GM13977 (cell line): ENCODE data around the gene MAST3.
"Not testable (repeated sequence)": the region's sequence is repeated elsewhere in the genome, so short reads cannot be mapped to it uniquely, and the experiment has no call there.

Source experiments
- DNase-seq: peaks from one replicate; pipeline ENCODE4 v3.0.0; 2012; ENCODE audit warnings: low spot score
- in situ Hi-C: fragments of 300-500 bp; cut with MboI; formaldehyde crosslinking; loops from one replicate; pipeline ENCODE4 v1.12.0; 2022; ENCODE audit warnings: low sequenced_read_pairs, low pct_unique_long_range_greater_than_20kb, mixed read lengths, inconsistent platforms; ENCODE audit not compliant: unreplicated experiment
- TF ChIP-seq, protein P1 (sequence below): IDR thresholded peaks from 2 replicates; pipeline ENCODE4 v1.5.1; 2012; ENCODE audit warnings: mild to moderate bottlenecking, control low read depth; ENCODE audit not compliant: insufficient read depth; ENCODE audit errors: extremely low read depth, missing control alignments

The MAST3 gene

DNA sequence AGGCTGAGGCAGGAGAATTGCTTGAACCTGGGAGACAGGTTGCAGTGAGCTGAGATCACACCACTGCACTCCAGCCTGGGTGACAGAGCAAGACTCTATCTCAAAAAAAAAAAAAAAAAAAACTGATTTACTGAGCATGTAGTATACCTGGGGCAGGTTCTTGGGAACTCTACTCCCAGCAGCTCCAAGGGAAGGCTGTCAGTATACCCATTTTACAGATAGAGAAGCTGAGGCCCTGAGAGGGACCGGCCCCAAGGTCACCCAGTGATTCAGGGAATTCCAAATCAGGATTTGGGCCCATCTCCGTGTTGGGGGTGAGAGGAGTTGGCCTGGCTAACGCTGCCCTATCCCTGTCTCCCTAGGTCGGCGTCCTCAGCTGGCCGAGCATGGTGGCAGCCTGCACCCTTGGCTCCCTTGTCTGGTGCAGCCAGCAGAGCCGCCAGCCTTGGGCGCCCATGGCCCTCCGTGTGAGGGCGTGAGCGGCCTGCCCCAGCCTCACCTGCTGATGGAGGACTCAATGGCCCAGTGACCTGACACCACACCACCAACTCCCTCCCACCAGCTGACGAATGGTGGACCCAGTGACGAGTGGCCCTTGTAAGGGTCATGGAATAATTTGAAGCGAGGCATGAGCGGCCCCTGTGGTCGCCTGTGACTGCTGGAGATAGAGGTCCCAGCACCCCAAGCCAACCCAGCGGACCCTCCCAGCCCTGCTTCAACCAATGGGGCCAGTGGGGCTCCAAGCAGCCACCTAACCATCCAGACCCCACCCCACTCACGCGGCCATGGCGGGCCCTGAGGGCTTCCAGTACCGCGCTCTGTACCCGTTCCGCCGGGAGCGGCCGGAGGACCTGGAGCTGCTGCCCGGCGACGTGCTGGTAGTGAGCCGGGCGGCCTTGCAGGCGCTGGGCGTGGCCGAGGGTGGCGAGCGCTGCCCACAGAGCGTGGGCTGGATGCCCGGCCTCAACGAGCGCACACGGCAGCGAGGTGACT lies 57.8 kb downstream of the MAST3 start:
- TF ChIP-seq, protein P1, sequence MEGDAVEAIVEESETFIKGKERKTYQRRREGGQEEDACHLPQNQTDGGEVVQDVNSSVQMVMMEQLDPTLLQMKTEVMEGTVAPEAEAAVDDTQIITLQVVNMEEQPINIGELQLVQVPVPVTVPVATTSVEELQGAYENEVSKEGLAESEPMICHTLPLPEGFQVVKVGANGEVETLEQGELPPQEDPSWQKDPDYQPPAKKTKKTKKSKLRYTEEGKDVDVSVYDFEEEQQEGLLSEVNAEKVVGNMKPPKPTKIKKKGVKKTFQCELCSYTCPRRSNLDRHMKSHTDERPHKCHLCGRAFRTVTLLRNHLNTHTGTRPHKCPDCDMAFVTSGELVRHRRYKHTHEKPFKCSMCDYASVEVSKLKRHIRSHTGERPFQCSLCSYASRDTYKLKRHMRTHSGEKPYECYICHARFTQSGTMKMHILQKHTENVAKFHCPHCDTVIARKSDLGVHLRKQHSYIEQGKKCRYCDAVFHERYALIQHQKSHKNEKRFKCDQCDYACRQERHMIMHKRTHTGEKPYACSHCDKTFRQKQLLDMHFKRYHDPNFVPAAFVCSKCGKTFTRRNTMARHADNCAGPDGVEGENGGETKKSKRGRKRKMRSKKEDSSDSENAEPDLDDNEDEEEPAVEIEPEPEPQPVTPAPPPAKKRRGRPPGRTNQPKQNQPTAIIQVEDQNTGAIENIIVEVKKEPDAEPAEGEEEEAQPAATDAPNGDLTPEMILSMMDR: no peak
- in situ Hi-C loops: no loop called here

DNA sequence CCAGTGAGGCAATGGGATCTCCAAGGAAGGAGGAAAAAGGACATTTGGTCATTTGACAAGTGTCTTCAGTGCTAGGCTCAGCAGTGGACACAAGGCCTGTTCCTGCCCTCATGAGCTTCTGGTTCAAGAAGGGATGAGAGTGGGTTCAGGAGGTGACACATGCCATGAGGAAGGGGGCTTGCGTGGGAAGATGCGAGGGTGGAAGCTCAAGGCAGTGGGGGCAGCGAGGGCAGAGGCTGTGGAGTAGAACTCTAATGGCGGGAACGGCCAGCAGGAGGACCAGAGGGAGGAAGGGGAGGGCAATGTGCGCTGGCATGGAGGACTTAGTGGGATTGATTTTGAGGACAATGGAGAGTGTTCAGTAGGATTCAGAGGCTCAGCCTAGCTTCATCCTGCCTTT lies 58.7 kb downstream of the MAST3 start:
- DNase-seq: no peak
- in situ Hi-C loops: no loop called here
- TF ChIP-seq, protein P1: no peak

More for the DNA sequence above, 57.8 kb downstream of the MAST3 start:
- no peak for DNase-seq

DNA sequence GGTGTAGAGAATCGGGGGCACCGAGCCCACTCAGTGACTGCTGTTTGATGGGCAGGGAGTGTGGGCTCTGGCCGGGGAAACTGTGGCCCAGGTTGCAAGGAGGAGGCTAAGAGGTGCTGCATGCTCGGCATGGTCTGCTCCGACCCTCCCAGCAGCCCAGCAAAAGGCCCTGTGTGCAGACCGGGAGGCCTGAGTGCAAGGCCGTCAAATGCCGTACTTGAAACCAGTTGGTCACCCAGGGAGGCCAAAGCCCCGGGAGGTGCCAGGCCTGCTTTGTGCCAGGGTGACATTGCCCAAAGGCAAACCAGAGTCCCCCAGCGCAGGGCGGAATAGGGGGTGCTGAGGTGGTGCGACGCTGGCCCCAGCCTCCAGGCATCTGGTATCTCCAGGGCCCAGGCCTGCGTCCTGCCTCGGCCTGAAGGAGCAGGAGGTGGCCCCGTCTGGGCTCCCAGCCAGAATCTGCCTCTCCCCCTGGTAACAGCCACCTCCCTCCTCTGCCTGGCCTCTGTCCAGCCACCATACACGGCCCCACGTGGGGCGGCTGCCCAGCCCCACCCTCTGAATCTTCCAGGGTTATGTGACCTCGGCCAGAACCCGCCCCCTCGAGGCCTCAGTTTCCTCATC lies 59.4 kb downstream of the MAST3 start:
- in situ Hi-C loops: no loop called here
- TF ChIP-seq, protein P1: no peak
- DNase-seq: no peak

DNA sequence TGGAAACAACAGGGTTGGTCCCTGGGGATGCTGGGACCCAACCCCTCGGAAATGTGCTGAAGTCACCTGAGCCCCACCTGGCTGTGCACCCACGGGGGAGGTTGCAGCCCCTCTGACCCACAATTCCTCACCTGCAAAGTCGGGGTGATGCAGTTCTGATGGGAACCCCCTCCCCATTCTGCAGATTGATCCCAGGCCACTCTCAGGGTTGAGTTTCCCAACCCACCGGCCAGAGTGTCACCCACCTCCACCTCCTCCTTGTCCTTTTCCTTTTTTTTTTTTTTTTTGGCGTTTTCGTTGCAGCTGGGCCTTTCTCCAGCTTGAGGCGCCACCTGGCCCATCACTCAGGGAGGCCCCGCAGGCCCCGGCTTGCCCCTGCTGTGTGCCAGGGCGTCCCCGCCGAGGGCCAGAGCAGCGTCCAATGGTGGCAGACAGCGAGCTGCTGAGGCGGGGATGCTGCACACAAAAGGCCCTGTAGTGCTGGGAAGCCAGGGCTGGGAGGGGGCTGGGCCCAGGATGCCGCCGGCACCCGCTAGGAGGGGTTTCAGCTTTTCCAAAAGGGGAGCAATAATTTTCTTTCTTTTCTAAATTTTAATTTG lies 60.0 kb downstream of the MAST3 start:
- TF ChIP-seq, protein P1: no peak
- in situ Hi-C loops: no loop called here
- no peak for DNase-seq

DNA sequence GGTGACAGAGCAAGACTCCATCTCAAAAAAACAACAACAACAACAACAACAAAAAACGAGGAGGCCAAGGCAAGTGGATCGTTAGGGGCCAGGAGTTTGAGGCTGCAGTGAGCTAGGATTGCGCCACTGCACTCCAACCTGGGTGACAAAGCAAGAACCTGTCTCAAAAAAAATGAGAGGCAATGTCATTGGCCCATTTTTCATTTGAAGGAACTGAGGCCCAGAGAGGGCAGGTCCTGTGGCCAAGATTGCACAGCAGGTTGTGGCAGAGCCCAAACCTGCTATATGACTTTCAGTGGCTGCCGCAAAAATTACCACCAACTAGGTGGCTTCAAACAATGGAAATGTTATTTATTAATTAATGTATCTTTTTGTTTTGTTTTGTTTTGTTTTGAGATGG lies 60.9 kb downstream of the MAST3 start:
- TF ChIP-seq, protein P1: no peak
- in situ Hi-C loops: no loop called here
- no peak for DNase-seq

DNA sequence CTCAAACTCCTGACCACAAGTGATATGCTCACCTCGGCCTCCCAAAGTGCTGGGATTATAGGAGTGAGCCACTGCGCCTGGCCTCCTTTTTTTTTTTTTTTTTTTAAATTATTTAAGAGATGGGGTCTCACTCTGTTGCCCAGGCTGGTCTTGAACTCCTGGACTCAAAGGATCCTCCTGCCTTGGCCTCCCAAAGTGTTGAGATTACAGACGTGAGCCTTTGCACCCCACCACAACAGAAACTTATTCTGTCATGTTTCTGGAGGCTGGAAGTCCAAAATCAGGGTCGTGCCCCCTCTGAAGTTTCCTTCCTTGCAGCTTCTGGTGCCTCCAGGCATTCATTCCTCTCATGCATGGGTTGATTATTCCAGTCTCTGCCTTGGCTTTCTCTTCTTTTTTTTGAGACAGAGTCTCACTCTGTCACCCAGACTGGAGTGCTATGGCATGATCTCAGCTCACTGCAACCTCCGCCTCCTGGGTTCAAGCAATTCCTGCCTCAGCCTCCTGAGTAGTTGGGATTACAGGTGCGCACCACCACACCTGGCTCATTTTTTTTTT lies 61.6 kb downstream of the MAST3 start:
- in situ Hi-C loops, DNase-seq: not testable (repeated sequence)
